Stimulated activated CD4-positive, alpha-beta T cell treated with anti-CD3 and anti-CD28 coated beads, Interleukin-12 subunit alpha, Interleukin-12 subunit beta, amount 100 ng/mL, for 48 hours (primary cell): ENCODE results near the gene TGM1.
"Not testable (repeated sequence)": the region's sequence is repeated elsewhere in the genome, so short reads cannot be mapped to it uniquely, and the experiment has no call there.

ENCODE experiments used
- DNase-seq, 3 donors: peaks; one replicate each; pipeline ENCODE4 v3.0.0-alpha.2; 2020; ENCODE audit warnings: low read depth in 2 of 3, low spot score in 1 of 3

Gene TGM1

DNA sequence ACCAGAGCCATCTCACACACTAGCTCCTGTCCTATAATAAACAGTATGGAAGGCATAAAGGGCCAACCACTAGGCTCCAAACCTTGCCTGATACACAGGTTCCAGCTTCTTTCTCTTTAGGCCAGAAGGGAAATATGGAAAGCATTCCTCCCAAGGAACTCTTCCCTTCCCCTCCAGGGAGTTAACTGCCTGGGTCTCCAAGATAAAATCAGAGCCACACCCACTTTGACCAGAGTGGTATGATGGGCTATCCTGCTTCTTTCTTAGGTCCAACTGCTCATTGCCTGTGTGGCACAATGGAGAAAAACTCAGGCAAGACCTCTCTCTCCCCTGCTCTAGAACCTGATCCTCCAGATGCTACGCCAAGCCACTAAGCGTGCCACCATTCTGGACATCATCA, 55.4 kb downstream of the TGM1 start:
- no peak for DNase-seq

DNA sequence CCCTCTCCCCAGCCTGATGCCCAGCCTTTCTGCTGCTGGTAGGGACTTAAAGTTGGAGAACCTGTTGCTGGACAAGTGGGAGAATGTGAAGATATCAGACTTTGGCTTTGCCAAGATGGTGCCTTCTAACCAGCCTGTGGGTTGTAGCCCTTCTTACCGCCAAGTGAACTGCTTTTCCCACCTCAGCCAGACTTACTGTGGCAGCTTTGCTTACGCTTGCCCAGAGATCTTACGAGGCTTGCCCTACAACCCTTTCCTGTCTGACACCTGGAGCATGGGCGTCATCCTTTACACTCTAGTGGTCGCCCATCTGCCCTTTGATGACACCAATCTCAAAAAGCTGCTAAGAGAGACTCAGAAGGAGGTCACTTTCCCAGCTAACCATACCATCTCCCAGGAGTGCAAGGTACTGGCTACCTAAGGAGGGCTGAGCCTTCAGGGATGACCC, 55.8 kb downstream of the TGM1 start:
- DNase-seq = no peak

DNA sequence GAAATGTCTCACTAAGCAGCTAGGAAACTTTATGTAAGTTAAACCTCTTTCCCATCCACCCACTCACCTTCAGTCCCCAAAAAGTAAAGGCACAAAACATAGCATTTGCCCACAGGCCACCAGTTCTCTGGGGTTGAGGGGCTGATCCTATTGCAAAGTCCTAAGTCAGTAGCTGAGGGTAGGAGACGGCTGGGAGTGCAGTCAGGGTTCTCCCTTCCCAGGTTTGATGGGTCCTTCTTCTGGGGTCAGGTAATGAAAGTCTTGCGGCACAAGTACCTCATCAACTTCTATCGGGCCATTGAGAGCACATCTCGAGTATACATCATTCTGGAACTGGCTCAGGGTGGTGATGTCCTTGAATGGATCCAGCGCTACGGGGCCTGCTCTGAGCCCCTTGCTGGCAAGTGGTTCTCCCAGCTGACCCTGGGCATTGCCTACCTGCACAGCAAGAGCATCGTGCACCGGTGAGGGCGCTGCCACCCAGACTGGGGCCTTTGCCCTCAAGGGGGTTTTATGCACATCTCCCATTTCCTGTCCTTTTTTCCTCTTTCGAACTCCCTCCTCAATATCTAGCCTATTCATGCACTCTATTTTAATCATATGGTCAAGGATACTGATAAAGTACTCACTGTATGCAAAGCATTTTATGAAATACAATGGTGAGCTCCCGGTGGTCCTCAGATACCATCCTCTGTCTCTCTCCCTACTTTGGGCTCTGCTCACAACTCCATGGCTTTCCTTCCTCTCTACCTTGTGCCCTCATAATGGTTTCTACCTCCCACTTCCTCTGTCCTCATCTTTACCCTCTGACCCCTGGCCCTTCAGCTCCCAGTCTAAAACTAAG, 56.5 kb downstream of the TGM1 start:
- no peak for DNase-seq

DNA sequence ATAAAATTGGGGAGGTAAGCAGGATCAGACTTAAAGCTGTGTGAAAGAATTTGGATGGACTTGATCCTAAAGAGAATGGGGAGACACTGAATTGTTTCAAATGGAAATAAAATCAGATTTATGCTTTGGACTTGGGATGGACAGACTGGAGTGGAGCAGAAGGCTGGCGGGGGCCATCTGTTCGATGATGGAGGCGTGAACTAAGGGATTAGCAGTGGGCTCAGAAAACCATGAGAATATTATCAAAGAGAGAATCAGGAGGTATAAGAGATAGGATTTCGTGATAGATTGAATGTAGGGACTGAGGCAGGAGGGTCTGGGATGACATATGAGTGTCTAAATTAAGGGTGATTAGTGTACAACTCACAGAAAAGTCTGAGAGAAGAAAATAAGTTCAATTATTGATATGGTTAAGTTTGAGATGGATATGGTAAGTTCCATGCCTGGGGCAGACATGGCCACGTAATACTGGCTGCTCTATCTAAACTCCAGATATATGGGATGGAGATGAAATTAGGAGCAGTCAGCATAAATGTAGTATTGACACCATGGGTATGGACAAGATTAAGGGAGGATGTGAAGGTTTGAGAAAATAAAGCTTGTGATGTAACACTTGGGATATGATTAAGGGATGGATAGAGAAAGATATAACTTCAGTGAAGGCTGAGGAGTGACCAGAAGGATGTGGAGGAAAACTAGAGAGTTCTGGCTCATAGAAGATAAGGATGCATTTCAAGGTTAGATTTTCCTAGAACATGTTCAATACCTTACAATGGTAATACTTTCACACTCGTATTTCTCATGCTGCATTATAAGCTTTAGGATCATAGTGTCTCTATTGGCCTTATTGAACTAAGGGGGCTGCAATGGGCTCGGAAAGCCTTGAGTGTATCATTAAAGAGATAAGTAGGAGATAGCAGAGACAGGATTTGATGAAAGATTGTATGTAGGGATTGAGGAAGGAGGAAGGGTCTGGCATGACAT, 58.5 kb downstream of the TGM1 start:
- no peak for DNase-seq

DNA sequence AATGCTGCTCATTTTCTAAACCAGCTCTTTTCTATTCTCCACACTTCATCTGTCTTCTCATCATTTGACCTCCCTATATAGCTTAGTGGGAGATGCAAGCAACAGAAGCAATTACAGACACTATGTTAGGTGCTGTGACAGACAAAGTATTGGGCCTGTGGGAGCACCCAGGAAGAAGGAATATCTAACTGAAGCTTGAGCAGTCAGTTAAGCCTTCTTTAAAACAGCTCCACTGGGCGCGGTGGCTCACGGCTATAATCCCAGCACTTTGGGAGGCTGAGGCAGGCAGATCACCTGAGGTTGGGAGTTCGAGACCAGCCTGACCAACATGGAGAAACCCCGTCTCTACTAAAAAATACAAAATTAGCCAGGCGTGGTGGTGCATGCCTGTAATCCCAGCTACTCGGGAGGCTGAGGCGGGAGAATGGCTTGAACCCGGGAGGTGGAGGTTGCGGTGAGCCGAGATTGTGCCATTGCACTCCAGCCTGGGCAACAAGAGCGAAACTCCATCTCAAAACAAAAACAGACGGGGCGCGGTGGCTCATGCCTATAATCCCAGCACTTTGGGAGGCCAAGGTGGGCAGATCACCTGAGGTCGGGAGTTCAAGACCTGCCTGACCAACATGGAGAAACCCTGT, 59.6 kb downstream of the TGM1 start:
- not testable (repeated sequence) for DNase-seq

DNA sequence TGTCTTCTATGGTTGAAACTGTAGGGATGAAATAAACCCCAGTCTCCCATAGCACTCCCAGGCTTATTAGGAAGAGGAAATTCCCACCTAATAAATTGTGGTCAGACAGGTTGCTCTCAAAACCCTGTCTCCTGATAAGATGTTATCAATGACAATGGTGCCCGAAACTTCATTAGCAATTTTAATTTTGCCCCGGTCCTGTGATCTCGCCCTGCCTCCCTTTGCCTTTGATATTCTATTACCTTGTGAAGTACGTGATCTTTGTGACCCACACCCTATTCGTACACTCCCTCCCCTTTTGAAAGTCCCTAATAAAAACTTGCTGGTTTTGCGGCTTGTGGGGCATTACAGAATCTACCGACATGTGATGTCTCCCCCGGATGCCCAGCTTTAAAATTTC, 60.4 kb downstream of the TGM1 start:
- not testable (repeated sequence) for DNase-seq
